Activated CD8-positive, alpha-beta memory T cell treated with anti-CD3 and anti-CD28 coated beads for 48 hours (primary cell): Measurements from ENCODE around the gene FOXK1.
"Not testable (repeated sequence)": the region's sequence is repeated elsewhere in the genome, so short reads cannot be mapped to it uniquely, and the experiment has no call there.

Experiments used
- DNase-seq, 3 experiments: peaks; one replicate each; pipeline ENCODE4 v3.0.0-alpha.2; 2020; ENCODE audit warnings: low read depth in 2 of 3, low spot score in 2 of 3

The FOXK1 gene

DNA sequence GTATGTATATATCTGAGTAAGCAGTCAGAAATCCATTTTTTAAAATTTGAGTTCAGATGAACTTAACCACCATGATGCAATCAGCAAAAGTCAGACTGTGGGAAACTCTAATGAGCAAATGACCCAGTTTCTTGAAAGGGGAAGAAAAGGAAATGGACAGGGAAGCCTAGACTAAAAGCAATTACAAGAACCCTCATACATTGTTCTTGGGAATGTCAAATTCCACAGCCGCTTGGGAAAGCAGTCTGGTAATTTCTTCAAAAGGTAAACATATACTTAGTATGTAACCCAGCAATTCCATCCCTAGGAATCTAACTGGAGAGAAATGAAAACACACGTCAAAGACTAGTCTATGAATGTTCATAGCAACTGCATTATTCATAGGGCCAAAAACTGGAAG, 16.4 kb upstream of the FOXK1 start:
- no peak for DNase-seq

DNA sequence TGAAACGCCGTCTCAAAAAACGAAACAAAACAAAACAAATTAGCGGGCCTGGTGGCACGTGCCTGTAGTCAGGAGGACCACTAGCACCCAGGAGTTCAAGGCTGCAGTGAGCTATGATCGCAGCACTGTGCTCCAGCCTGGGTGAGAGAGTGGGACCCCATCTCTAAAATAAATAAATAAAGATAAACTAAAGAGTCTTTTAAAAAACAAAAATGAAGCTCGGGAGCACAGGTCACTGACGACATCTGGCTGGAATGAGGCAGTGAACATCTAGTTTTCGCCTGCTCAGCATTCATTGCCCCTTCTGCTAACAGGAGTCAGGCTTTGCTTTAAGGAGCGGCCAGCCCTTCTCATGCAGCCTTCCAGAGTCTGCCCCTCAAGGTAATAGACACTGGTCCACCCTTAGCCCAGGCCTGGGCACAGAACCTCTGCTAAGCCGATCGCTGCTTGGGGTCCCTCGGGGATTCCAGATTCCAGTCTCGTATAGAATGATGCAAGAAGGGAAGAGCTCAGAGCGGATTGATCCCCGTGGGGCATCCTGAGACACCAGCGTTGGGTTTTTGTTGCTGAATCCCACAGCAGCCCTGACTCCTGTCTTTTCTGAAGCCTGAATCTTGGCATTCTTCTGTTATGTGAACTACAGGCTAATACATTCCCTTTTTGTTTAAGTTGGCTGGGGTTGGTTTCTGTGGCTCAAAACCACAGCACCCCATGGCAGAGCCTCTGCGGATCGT, 14.2 kb upstream of the FOXK1 start:
- DNase-seq = no peak

DNA sequence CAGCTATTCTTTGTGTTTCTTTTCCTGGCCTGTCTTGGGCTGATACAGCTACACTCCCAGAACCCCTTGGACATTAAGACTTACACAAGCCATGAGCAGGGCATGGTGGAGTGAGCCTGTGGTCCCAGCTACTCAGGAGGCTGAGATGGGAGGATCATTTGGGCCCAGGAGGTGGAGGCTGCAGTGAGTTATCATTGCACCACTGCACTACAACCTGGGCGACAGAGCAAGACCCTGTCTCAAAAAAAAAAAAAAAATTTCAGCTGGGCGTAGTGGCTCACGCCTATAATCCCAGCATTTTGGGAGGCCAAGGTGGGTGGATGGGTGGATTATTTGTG, 13.6 kb upstream of the FOXK1 start:
- no peak for DNase-seq

DNA sequence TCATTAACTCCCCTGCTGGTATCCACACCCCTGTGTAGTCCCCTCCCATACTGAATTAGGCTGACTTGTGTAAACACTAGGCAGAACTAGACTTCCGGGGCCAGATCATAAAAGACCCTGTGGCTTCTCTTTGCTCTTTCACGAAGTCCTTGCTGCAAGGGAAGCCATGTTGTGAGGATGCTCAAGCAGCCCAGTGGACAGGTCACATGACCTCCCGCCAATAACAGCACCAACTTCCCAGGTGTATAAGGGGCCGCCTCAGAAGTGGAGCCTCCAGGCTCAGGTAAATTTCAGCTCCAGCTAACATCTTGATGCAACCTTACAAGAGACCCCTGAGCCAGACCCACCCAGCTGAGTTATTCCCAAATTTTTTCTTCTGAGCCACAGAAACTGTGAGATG, 11.3 kb upstream of the FOXK1 start:
- no peak for DNase-seq

DNA sequence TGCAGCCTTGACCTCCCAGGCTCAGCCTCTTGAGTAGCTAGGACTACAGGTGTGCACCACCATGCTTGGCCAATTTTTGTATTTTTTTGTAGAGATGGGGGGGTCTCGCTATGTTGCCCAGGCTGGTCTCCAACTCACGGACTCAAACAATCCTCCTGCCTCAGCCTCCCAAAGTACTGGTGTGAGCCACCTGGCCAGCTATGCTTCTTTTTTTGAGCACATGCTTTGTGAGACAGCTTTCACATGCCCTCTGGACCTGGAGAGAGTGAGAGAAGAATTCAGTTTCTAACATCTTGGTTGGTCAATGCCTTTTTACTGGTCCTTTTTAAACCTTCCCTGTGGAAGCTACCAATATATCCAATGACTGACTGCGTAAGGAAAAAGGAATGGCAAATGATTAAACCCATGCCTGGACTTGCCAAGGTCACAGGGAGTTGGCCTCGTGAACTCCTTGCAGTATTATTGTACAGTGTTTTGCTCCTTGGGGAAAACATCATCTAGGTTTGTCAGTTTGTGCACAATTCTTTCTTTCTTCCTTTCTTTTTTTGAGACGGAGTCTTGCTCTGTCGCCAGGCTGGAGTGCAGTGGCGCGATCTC, 6.2 kb upstream of the FOXK1 start:
- no peak for DNase-seq

DNA sequence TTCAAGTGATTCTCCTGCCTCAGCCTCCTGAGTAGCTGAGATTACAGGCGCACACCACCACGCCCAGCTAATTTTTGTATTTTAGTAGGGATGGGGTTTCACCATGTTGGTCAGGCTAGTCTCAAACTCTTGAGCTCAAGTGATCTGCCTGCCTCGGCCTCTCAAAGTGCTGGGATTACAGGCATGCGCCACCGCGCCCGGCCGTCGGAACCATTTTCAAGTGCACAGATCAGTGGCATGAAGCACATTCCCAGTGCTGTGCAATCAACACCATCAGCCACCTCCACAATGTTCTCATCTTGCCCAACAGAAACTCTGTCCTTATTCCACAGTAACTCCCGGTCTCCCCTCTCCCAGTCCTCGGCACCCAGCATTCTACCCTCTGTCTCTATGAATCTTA, 4.6 kb upstream of the FOXK1 start:
- not testable (repeated sequence) for DNase-seq

DNA sequence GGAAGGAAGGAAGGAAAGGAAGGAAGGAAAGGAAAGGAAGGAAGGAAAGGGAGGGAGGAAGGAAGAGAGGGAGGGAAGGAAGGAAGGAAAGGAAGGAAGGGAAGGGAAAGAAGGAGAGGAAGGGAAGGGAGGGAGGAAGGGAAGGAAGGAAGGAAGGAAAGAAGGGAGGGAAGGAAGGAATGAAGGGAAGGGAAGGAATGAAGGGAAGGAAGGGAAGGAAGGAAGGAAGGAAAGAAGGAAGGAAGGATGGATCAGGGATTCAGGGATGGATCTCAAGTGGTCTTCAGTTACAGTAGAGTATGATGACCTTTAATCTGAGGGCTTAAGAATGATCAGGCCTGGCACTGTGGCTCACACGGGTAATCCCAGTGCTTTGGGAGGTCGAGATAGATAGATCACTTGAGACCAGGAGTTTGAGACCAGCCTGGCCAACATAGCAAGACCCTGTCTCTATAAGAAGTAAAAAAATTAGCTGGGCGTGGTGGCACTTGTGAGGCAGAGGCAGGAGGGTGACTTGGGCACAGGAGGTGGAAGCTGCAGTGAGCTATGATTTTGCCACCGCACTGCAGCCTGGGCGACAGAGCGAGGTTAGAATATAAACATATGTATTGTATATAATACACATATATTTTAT, 760 bp upstream of the FOXK1 start:
- DNase-seq = peak in 1 of 3 experiments; percentile 10

DNA sequence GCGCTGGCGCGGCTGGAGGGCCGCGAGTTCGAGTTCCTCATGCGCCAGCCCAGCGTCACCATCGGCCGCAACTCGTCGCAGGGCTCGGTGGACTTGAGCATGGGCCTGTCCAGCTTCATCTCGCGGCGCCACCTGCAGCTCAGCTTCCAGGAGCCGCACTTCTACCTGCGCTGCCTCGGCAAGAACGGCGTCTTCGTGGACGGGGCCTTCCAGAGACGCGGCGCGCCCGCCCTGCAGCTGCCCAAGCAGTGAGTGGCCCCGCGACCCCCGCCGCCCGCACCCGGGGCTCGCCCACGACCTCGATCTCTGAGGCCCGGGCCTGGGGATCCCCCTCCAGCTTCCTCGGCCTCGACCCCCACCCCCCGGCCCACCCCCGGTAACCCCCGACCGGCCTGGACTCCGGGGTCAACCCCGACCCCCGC, 537 bp downstream of the FOXK1 start:
- peak in 2 of 3 experiments; percentile 10 to 28 for DNase-seq

DNA sequence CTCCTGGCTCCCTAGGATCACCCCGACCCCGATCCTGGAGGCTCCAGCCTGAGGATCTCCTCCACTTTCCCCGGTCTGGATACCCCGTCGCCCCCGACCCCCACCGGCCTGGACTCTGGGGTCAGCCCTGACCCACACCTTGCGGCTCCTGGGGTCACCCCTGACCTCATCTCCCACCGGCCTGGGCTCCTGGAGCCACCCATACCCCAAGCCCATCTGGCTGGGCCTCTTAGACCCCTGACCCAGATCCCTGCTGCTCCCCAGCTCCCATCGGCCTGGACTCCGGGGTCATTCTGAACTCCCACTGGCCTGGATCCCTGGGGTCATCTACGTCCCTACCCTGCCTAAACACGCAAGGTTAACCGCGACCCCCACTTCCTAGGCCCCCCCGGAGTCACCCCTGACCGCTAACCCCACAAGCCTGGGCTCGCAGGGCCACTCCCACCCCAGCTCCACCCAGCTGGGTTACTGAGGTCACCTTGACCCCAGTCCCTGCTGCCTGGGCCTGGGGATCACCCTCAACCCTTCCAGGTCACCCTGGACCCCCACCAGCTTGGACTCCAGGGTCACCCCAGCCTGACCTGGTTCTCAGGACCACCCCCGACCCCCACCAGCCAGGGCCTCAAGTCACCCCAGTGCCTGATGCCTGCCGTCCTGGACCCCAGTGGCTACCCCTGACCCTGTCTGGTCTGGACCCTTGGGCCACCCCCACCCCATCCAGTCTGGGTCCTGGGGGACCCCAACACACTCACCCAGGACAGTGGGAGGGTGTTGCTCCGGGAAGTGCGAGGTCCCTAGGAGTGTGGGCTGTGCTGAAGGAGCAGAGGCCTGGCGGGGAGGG, 1.2 kb downstream of the FOXK1 start:
- peak in 2 of 3 experiments; percentile 10 for DNase-seq

DNA sequence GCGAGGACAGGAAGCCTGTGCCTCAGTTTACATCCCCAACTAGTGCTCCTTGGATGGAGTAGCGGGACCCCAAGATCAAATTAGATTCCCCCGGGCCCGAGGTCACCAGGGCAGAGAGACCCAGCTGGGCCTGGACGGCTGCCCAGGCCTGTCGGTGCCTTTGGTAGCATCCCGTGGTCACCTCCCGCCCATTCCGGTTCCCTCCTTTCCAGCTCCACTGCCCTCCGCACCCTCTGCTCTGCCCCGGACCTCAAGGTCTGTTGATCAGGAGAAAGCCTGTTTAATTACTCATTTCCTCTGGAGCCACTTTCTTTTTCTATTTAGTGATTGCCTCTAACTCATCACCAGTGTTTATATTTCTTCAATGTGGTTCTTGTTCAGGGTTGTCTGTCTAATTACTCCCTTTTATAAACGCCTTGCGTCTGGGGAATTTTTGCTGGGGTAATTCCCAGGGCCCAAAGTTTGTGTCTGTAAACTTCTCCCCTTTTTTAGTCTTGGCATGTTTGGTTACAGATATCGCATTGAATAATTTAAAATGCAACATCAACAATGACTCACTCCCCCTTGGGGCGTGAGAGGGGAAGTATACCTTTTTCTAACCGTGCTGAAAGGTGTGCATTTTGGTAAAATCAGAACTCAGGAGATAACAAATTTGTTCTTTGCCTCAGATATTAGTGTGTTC, 1.9 kb downstream of the FOXK1 start:
- peak in 1 of 3 experiments; percentile 5 for DNase-seq

DNA sequence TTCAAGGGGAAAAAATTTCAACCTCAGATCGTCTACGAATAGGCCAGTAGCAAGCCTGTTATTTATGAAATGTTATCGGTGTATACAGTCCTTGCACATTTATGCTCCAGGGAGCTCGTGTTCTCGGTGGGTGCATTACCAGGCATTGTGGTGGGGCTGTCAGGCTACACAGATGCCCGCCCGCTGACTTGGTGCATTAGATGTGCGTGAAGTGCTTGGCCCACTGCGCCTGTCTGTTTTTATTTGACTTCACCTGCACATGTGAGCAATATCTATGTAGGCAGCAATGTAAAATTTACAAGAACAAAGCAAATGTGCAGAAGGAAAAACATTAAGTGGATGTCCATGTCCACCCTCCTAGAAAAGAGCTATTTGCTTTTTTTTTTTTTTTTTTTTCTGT, 2.8 kb downstream of the FOXK1 start:
- no peak for DNase-seq

DNA sequence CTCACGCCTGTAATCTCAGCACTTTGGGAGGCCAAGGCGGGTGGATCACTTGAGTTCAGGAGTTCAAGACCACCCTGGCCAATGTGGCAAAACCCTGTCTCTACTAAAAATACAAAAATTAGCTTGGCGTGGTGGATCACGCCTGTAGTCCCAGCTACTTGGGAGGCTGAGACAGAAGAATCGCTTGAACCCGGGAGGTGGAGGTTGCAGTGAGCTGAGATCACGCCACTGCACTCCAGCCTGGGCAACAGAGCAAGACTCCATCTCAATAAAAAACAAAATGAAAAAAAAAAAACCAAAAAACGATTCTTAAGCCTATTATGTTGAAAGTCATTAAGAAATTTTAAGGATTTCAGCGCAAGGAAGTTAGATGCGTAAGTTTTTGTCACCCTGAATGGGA, 3.6 kb downstream of the FOXK1 start:
- DNase-seq = not testable (repeated sequence)

DNA sequence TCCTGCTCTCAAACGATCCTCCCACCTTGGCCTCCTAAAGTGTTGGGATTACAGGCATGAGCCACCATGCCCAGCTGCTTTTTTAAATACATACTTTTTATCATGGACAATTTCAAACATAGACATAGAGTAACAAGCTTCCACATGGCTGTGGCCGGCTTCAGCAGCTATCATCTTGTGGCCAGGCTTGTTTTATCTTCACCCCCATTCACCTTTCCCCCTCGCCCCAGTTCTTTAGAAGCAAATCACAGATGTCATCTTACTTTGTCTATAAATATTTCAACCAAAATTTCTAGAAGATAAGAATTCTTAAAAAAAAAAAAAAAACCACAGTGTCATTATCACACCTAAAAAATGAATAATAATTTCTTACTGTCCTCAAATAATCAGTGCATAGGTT, 5.9 kb downstream of the FOXK1 start:
- no peak for DNase-seq

DNA sequence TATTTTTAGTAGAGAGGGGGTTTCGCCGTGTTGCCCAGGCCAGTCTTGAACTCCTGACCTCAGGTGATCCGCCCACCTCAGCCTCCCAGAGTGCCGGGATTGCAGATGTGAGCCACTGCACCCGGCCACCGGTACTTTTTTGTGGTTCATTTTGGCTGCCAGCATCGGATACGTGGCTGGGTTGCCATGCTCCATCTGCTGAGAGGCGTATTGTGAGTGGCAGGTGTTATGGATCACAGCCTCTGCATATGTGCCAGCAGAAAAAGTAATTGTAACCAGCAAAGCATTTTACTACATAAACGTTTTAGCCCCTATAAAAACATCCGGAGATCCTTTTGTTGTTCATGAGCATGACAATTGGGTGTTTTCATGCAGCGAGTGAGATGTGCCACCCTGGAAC, 7.1 kb downstream of the FOXK1 start:
- DNase-seq = no peak

DNA sequence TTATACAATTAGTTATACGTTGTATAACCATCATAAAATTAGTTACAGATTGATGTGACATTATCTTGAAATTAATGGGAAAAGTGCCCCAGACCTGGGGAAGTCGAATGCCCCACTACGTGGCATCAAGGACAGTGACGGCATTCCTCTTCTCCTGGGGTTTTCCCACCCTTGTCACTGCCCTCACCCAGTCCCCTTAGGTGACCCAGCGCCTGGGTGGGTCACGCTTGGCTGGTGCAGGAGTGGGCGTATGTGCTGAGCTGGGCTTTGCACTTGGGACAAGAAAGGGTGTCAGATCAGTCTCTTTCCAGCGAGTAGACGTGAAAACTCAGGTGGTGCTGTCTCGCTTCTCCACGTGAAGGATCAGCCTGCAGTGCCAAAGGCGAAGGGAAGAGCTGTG, 7.6 kb downstream of the FOXK1 start:
- no peak for DNase-seq

DNA sequence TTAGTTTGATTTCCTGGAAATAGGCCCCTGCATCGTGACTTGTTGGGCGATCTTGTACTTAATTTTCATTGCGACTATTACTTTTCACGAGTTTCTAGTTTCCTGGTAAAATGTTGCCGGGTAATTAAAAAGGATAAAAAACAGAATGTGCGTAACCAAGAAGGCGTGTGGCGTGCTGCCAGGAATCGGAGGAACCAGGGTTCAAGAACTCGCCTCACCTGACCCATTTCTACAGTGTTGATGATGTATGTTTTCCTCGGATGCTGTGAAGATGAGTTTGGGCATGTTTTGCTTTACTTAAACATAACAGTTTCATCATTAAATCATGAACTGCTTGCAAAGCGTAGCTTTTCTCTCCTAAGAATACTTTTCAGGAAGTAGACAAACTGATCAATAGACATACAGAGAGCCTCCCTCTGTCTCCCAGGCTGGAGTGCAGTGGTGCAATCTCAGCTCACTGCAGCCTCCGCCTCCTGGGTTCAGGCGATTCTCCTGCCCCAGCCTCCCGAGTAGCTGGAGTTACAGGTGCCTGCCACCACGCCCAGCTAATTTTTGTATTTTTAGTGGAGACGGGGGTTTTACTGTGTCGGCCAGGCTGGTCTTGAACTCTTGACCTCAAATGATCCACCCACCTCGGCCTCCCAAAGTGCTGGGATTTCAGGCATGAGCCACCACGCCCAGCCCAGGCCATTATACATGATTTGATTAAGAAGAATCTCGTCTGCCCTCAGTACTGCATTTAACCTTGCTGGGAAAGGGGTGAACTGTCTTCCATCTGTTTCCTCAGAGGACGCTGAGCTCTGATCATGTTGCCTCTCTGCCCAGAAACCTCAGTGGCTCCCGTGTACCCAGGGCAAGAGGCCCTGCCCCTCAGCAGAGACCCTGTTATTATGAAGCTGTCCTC, 9.1 kb downstream of the FOXK1 start:
- DNase-seq = no peak

DNA sequence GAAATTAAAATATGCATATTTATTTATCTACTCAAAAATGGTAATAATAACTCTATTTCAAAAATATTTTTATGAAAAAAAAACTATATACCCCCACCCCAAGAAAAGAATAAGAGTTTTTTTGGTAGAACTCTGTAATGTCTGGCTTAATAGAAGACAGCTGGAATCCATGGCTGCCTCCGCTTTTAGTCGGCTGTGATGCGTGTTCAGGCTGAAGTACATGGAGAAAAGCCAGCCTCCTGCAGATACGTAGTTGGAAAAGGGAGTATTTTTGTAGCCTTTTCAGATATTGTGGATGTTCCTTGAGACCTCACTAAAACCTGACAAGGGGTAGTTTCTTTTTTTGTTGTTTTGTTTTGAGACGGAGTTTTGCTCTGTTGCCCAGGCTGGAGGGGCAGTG, 10.0 kb downstream of the FOXK1 start:
- DNase-seq = no peak

DNA sequence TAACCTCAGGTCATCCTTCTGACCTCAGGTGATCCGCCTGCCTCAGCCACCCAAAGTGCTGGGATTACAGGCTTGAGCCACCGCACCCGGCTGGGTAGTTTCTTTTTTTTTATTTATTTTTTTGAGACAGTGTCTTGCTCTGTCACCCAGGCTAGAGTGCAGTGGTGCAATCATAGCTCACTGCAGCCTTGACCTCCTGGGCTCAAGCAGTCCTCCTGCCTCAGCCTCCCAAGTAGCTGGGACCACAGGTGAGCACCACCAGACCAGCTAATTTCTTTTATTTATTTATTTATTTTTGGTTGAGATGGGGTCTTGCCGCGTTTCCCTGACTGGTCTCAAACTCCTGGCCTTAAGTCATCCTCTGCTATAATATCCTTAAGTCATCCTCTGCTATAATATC, 10.5 kb downstream of the FOXK1 start:
- not testable (repeated sequence) for DNase-seq

DNA sequence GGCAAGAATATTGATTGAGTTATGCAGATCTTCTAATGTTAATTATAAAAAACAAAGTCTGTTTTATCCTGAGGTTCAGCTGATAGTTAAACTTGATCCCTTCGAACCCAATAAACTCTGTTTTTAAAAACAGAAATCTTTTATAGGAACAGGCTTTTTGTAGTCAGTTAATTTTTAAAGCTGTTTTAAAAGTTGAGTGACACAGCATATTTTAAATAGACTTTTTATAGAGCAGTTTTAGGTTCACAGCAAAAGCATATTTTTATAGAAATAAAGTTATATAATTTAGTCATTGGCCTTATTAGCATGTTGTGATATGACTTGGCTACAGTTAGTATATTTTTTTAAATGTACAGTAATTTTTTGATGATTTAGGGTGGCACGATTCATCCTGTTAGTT, 11.1 kb downstream of the FOXK1 start:
- no peak for DNase-seq

DNA sequence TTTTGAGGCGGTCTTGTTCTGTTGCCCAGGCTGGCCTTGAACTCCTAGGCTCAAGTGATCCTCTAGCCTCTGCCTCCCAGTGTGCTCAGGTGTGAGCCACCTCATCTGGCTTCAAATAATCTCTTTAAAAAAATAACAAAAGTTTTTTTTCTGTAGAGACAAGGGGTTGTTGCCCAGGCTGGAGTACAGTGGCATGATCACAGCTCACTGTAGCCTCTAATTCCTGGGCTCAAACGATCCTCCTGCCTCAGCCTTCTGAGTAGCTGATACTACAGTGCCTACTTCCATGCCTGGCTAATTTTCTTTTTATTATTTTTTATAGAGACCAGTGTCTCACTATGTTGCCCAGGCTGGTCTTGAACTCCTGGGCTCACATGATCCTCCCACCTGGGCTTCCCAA, 11.7 kb downstream of the FOXK1 start:
- no peak for DNase-seq
